Esophagus muscularis mucosa (tissue), 3 donors: Measurements from ENCODE around the gene GUCA1C.

Experiments
- CTCF ChIP-seq, 3 experiments: fragments of 200-600 bp in 2 of 3; fragments of 450-650 bp in 1 of 3; sonication (generic) in 2 of 3; IDR thresholded peaks; one replicate each; pipeline ENCODE4 v1.5.1; 2017 to 2019; ENCODE audit warnings: antibody characterized with exemption in 3 of 3, mild to moderate bottlenecking in 2 of 3, moderate library complexity in 1 of 3
- POLR2A ChIP-seq: fragments of 450-650 bp; IDR thresholded peaks from one replicate; pipeline ENCODE4 v1.6.1; 2017; ENCODE audit warnings: antibody characterized with exemption, moderate library complexity, mild to moderate bottlenecking, low read depth

- TF ChIP-seq POLR2A (no peak), CTCF (IDR thresholded peaks at IDR 0.05) (no peak)
These were observed 1.7 kb downstream of the GUCA1C start for GRCh38 chr3:108951820-108952501.
